PC-3 (cell line): ENCODE measurements around the gene ZNF318.

Source experiments
- CTCF ChIP-seq: fragments of 300-600 bp; sonication (generic); conservative IDR thresholded peaks from 2 replicates; pipeline ENCODE4 v1.5.1; 2017; ENCODE audit warnings: antibody characterized with exemption, low read depth, mild to moderate bottlenecking, low read length
- EZH2 ChIP-seq: fragments of 300-600 bp; sonication (generic); IDR thresholded peaks from one replicate; pipeline ENCODE4 v1.6.1; 2017; ENCODE audit warnings: antibody characterized with exemption, mild to moderate bottlenecking, low read length; ENCODE audit not compliant: unreplicated experiment

GRCh38 chr6:43335469-43335868 lies 34.0 kb downstream of the ZNF318 start:
- no peak for TF ChIP-seq EZH2
- no peak for TF ChIP-seq CTCF
